ENCODE measurements around the gene DFFB.
A peak's percentile ranks its signal among the peaks of the same experiment; 100 is the strongest.

DFFB gene

DNA sequence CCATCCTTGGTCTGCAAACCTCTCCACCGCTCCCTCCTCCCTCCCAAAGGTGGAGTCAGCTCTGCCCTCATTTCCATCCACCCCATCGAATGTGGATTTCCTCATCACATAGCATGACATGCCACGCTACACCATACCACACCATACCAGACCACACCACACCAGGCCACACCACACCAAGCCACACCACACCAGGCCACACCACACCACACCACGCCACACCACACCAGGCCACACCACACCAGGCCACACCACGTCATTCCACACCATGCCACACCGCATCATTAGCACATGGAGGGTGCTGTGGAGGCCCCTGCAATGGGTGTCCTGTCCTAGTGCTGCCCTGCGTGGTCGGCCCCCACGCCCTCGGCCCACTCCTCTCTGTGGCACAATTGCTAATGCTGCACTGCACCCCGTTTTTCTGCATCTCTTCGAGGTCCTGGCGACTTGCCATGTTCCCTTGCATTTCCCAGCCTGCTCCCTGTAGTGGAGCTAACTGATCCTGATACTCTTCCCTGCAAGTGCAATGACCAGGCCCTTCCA lies 11.3 kb downstream of the DFFB start:
- intact Hi-C loops (cut with DNase I): no loop called here
- DNase-seq: peak in 1 of 10 donors; percentile 58

- intact Hi-C loops (cut with DNase I): no loop called here
- DNase-seq: peak in 1 of 10 donors; percentile 71
Measured at GRCh38 chr1:3869751-3870301, 12.6 kb downstream of the DFFB start.

- DNase-seq: peak in 2 of 10 donors; percentile 15 to 44
- intact Hi-C loops (cut with DNase I): no loop called here
Measured at GRCh38 chr1:3871451-3871805, 14.2 kb downstream of the DFFB start.

DNA sequence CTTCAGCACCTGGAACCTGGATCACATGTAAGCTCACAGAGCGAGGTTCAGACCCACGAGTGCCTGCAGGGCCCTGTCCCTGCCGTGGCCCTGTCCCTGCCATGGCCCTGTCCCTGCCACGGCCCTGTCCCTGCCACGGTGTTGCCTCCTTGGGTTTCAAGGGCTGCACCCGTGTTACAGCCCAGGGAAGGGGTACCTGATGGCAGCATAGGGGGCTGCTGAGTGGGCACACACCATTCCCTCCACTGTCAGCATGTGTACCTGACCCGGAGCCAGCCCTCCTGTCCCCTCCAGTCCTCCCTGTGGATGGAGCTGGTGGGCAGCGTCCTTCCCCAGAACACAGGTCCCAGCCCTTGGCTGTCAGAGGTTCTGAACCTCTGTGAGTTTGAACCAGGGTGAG lies 15.3 kb downstream of the DFFB start:
- DNase-seq: peak in 1 of 10 donors; percentile 24
- intact Hi-C loops (cut with DNase I): no loop called here

DNA sequence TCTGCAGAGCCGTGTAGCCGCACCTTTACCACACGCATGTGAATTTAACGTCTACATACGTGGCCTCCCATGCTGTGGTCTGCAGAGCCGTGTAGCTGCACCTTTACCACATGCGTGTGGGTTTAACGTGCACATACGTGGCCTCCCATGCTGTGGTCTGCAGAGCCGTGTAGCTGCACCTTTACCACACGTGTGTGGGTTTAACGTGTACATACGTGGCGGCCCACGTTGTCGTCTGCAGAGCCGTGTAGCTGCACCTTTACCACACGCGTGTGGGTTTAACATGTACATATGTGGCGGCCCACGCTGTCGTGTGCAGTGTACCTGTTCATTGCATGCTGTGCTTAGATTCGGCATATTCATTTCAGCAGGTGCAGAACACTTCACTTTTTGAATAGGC lies 17.5 kb downstream of the DFFB start:
- intact Hi-C loops (cut with DNase I): no loop called here
- DNase-seq: peak in 2 of 10 donors; percentile 22 to 57

- intact Hi-C loops (cut with DNase I): no loop called here
- DNase-seq: peak in 2 of 10 donors; percentile 73 to 77
Measured at GRCh38 chr1:3876716-3877115, 19.4 kb downstream of the DFFB start.

DNA sequence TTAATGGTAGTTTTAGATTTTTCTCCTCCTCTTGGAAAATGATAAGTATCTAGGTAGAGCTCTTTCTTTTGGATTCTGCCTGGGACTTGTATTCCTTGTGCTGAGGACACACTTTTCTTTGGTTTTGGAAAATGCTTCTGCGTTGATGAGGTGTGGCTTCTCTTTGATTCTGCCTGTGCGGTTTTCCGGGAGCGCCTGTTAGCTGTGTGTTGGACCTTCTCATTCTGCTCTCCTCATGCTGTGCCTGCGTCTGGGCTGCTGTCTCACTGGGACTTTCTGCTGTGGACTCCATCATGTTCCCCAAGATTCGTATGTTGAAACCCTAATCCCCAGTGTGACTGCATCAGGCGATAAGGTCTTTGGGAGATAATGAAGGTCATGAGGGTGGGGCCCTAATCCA lies 21.8 kb downstream of the DFFB start:
- intact Hi-C loops (cut with DNase I): no loop called here
- DNase-seq: peak in 1 of 10 donors; percentile 56

DNA sequence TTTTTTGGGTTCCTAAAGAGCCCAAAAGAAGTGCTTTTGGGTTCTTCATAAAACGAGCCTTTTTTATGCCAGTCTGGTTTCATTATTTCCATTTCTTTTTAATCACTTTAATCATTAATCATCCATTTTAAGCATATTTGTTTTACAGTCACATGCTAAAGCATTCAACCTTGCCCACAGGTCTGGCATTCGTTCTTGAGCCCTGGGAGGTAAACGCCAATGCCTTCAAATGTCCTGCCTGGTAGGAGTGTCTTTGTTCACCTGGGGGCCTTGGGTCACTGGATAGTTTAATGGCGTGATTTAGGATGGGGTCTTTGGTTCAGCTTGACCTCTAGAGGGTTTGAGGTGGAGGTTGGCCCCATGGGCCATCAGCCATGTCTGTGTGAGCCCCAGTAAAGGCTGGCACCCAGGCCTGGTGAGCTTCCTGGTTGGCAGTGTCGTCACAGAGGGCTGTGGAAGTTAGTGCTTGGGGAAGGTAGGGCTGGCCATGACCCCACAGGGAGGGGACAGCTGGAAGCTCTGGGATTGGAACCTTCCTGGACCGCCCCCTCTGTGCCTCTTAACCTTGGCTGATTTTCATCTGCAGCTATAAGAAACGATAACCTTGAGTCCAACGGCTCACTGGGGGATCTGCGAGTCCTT lies 22.6 kb downstream of the DFFB start:
- peak in 2 of 10 donors; percentile 33 to 52 for DNase-seq
- intact Hi-C loops (cut with DNase I): no loop called here

GRCh38 chr1:3880429-3881192 lies 23.3 kb downstream of the DFFB start:
- intact Hi-C loops (cut with DNase I): no loop called here
- peak in 2 of 10 donors; percentile 52 to 75 for DNase-seq

DNA sequence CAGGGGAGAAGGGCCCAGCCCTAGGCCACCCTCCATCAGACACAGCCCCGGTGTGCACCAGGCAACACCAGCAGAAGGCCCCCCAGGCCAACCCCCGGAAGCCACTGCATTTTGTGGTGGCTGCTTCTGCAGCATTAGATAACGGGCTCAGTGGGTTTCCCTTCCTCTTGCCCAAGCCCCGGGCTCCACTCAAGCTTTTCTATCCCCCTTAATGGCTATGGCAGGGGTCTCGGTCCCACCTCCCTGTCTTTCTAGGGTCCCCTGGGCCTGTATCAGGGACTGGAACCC lies 23.9 kb downstream of the DFFB start:
- intact Hi-C loops (cut with DNase I): no loop called here
- DNase-seq: peak in 2 of 10 donors; percentile 34 to 40

DNA sequence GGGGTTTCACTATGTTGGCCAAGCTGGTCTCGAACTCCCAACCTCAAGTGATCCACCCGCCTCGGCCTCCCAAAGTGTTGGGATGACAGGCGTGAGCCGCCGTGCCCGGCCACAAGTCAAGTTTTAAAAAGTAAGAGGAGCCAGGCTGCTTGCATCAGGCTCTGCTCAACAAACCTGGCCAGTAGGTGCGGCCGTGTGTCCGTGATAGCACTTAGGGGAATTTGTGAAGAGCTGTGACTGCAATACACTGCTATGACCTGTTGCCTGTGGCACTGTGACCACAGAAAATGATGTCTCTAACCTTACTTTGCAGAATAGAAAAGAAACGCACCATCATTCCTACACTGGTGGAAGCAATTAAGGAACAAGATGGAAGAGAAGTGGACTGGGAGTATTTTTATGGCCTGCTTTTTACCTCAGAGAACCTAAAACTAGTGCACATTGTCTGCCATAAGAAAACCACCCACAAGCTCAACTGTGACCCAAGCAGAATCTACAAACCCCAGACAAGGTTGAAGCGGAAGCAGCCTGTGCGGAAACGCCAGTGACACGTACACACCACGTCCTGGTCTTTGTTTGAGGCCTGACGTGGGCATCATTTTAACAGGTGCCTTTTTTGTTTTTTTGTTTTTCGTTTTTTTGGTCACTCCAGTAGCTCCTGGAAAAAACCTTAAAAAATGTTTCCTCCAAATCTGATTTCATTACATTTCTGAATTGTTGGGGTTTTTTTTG lies 26.1 kb downstream of the DFFB start:
- intact Hi-C loops (cut with DNase I): no loop called here
- peak in 2 of 10 donors; percentile 45 to 68 for DNase-seq

GRCh38 chr1:3884966-3885365 lies 27.7 kb downstream of the DFFB start:
- DNase-seq: peak in 2 of 10 donors; percentile 37 to 62
- intact Hi-C loops (cut with DNase I): no loop called here

- intact Hi-C loops (cut with DNase I): no loop called here
- DNase-seq: peak in 2 of 10 donors; percentile 37 to 59
Measured at GRCh38 chr1:3885611-3886010, 28.3 kb downstream of the DFFB start.

DNA sequence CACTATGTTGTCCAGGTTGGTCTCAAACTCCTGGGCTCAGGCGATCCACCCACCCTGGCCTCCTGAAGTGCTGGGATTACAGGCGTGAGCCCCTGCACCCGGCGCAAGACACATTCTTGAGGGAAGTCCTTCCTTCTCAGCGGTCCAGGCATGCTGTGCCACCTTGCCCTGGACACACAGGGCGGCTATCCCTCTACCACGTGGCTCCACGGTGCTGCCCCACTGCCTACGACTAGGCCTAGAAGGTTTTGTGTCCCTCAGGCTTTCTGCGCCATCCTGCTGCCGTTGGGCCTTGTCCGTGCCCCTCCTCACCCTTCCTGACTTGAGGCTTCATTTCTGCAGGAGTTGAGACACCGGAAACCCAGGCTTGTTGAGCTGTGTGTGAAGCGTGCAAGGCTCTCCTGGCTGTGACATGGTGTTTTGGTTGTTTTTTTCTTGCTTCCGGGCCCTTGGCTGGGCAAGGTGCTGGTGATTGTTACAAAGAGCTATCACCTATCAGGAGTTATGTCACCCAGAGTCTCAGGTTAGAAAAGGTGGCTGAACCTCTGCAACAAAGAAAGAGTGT lies 28.9 kb downstream of the DFFB start:
- peak in 2 of 10 donors; percentile 45 to 54 for DNase-seq
- intact Hi-C loops (cut with DNase I): no loop called here

DNA sequence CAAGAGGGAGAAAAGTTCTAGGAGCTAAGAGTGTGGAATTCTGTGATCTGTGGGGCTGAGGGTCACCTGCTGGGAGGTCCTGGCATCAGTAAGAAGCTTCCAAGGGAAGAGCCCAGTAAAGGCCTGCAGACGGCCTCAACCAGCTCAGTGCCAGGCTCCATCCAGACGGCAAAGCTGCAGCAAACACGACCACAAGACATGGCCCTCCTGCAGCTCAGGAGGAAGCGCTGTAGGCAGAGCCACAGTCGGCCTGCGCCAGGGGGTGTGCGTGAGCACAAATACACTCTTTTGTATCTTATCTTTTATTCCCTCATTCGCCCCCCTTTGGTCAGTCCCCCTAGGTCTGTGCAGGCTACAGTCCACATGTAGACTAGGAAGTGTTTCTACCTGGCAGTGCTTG lies 29.4 kb downstream of the DFFB start:
- DNase-seq: peak in 2 of 10 donors; percentile 35 to 43
- intact Hi-C loops (cut with DNase I): no loop called here

DNA sequence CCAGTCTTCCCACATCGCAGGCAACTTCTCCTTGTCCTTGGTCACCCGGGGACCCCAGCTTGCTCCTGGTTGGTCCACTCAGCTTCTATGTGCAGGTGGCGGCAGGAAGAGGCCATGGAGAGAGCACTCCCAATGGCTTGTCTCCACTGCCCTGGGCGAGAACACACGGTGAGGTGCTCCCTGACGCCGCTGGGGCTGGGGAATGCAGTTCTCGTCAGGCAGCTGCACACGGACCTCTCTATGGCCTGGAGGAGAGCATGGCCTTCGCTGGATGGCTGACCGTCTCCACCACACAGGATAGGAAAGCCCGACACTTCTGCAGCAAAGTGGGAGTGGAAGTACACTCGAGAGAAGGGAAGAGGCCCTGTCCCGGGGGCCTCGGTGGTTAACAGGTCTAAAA lies 31.0 kb downstream of the DFFB start:
- intact Hi-C loops (cut with DNase I): no loop called here
- peak in 1 of 10 donors; percentile 78 for DNase-seq

- peak in 1 of 10 donors; percentile 15 for DNase-seq
- intact Hi-C loops (cut with DNase I): no loop called here
Measured at GRCh38 chr1:3889936-3890335, 32.7 kb downstream of the DFFB start.

- intact Hi-C loops (cut with DNase I): no loop called here
- DNase-seq: peak in 1 of 10 donors; percentile 77
Measured at GRCh38 chr1:3890389-3891328, 33.4 kb downstream of the DFFB start.

GRCh38 chr1:3891329-3891865 lies 34.1 kb downstream of the DFFB start:
- intact Hi-C loops (cut with DNase I): no loop called here
- DNase-seq: peak in 7 of 10 donors; percentile 39 to 90 (median 65)
